Measurements from ENCODE around the gene VMP1. TPM values are rescaled to one million over a fixed set of nuclear protein-coding genes. Genes with fewer than 3 reads are reported as not detected.

The VMP1 gene
- total and polyA plus RNA-seq, 2 of the 13 experiments (the other 11 are each of a cell fraction or from before 2014, with no cell fraction given) = 186 to 271 TPM

DNA sequence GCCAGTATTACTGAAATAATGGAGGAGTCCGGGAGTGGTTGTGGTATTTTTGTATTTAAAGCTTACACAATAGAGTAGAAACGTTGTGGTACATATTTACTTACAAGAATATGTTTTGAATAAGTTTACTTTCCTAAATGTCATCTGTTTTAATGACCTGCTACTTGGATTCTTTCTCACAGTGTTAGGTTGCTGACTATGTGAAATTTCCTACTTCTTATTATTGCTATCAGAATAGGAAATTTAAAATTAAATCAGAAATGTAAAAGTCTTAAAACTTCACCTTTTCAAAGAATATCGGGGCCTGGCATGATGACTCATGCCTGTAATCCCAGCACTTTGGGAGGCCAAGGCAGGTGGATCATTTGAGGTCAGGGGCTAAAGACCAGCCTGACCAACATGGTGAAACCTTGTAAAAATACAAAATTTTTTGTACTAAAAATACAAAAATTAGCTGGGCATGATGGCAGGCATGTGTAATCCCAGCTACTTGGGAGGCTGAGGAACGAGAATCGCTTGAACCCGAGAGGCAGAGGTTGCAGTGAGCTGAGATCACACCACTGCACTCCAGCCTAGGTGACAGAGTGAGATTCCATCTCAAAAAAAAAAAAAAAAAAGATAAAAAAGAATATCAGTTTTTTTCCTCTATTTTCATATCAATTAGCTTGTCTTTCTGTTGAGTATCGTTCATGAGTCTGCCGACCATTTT lies 77.8 kb downstream of the VMP1 start:
- Histone ChIP-seq H3K79me2 (ENCODE audit: insufficient read depth, low read length) (peaks cover 18% of the 10 kb centered on the region), H3K36me3 (replicated peaks in 1 of 2; ENCODE audit: control insufficient read depth in 1 of 2, insufficient read depth in 2 of 2, low read length in 2 of 2) (peaks cover 0 to under 1% of the 10 kb centered on the region in 2 experiments; a peak in 1 of 5 replicates), H3K27me3 (ENCODE audit: control insufficient read depth in 1 of 2, insufficient read depth in 2 of 2, low read length in 2 of 2) (no peaks in the 10 kb centered on the region), H3K4me2 (ENCODE audit: low read depth, low read length) (peak overlapping the region; percentile 76), H4K20me1 (ENCODE audit: insufficient read depth, low read length) (no peaks in the 10 kb centered on the region), H3K4me1 (ENCODE audit: insufficient read depth, low read length) (peaks cover 83% of the 10 kb centered on the region), H3K4me3 (replicated peaks in 1 of 3; ENCODE audit: insufficient read depth in 1 of 3, low read depth in 2 of 3, low read length in 3 of 3) (peak overlapping the region in 1 of 3 experiments; percentile 14; a peak in 1 of 6 replicates), H2AFZ (ENCODE audit: low read length) (no peak overlapping the region), H3K27ac (ENCODE audit: extremely low read length, insufficient read depth, low read length) (peak overlapping the region; percentile 97), H3K9ac (ENCODE audit: insufficient read depth, low read depth, low read length) (peak overlapping the region; percentile 83), H3K9me3 (ENCODE audit: low read length) (no peaks in the 10 kb centered on the region)
- intact Hi-C loops (cut with micrococcal nuclease; ENCODE audit: unreplicated experiment) = loop anchor here (2.0 kb wide), 1 partner anchor 14 kb away; no protein-coding TSS in a partner anchor
- ChIA-PET POLR2A (interaction anchor here (1.0 to 9.8 kb wide), 9 partner anchors 10 to 179 kb away, joined by 3 to 501 read pairs (median 16); partner anchors contain the start of gene RNFT1), CTCF (ENCODE audit: low intra/inter-chr PET ratio, low total read pairs) (no interaction called here)
- 31% methylated on average over 8 of the region's 8 CpGs for WGBS (ENCODE audit: low lambda C conversion rate)
- ATAC-seq (no peak), DNase-seq (ENCODE audit: low spot score) (peak; percentile 64), FAIRE-seq (no peak)
- no TSS peak for BruUV-seq (replicated peaks)
- in situ Hi-C loops (cut with HindIII; ENCODE audit: extremely low pct_ligation_motif_present, low pct_unique_long_range_greater_than_20kb) = loop anchor here (5.0 kb wide), 1 partner anchor 52 kb away; no protein-coding TSS in a partner anchor
- TF ChIP-seq KLF15 (CRISPR knock-in tag; IDR thresholded peaks at IDR 0.05; ENCODE audit: borderline replicate concordance) = no peak
- TF ChIP-seq, protein P1, sequence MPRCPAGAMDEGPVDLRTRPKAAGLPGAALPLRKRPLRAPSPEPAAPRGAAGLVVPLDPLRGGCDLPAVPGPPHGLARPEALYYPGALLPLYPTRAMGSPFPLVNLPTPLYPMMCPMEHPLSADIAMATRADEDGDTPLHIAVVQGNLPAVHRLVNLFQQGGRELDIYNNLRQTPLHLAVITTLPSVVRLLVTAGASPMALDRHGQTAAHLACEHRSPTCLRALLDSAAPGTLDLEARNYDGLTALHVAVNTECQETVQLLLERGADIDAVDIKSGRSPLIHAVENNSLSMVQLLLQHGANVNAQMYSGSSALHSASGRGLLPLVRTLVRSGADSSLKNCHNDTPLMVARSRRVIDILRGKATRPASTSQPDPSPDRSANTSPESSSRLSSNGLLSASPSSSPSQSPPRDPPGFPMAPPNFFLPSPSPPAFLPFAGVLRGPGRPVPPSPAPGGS (CRISPR knock-in tag; IDR thresholded peaks at IDR 0.05) = no peak
- TF ChIP-seq GFI1 (CRISPR knock-in tag; IDR thresholded peaks at IDR 0.05; ENCODE audit: borderline replicate concordance) = peak; percentile 37; the same call in 1 of the 2 replicates
- TF ChIP-seq IKZF4 (CRISPR knock-in tag; IDR thresholded peaks at IDR 0.05; ENCODE audit: borderline replicate concordance, low read depth, not compliant biosample characterization) = no peak
- no peak for TF ChIP-seq CCAR2 (optimal IDR thresholded peaks at IDR 0.05; ENCODE audit: low read depth, low read length)
- TF ChIP-seq, protein P2, sequence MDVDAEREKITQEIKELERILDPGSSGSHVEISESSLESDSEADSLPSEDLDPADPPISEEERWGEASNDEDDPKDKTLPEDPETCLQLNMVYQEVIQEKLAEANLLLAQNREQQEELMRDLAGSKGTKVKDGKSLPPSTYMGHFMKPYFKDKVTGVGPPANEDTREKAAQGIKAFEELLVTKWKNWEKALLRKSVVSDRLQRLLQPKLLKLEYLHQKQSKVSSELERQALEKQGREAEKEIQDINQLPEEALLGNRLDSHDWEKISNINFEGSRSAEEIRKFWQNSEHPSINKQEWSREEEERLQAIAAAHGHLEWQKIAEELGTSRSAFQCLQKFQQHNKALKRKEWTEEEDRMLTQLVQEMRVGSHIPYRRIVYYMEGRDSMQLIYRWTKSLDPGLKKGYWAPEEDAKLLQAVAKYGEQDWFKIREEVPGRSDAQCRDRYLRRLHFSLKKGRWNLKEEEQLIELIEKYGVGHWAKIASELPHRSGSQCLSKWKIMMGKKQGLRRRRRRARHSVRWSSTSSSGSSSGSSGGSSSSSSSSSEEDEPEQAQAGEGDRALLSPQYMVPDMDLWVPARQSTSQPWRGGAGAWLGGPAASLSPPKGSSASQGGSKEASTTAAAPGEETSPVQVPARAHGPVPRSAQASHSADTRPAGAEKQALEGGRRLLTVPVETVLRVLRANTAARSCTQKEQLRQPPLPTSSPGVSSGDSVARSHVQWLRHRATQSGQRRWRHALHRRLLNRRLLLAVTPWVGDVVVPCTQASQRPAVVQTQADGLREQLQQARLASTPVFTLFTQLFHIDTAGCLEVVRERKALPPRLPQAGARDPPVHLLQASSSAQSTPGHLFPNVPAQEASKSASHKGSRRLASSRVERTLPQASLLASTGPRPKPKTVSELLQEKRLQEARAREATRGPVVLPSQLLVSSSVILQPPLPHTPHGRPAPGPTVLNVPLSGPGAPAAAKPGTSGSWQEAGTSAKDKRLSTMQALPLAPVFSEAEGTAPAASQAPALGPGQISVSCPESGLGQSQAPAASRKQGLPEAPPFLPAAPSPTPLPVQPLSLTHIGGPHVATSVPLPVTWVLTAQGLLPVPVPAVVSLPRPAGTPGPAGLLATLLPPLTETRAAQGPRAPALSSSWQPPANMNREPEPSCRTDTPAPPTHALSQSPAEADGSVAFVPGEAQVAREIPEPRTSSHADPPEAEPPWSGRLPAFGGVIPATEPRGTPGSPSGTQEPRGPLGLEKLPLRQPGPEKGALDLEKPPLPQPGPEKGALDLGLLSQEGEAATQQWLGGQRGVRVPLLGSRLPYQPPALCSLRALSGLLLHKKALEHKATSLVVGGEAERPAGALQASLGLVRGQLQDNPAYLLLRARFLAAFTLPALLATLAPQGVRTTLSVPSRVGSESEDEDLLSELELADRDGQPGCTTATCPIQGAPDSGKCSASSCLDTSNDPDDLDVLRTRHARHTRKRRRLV (CRISPR knock-in tag; IDR thresholded peaks at IDR 0.05) = no peak
- TF ChIP-seq ZSCAN29 (CRISPR knock-in tag; conservative IDR thresholded peaks at IDR 0.05) = no peak
- TF ChIP-seq, protein P3, sequence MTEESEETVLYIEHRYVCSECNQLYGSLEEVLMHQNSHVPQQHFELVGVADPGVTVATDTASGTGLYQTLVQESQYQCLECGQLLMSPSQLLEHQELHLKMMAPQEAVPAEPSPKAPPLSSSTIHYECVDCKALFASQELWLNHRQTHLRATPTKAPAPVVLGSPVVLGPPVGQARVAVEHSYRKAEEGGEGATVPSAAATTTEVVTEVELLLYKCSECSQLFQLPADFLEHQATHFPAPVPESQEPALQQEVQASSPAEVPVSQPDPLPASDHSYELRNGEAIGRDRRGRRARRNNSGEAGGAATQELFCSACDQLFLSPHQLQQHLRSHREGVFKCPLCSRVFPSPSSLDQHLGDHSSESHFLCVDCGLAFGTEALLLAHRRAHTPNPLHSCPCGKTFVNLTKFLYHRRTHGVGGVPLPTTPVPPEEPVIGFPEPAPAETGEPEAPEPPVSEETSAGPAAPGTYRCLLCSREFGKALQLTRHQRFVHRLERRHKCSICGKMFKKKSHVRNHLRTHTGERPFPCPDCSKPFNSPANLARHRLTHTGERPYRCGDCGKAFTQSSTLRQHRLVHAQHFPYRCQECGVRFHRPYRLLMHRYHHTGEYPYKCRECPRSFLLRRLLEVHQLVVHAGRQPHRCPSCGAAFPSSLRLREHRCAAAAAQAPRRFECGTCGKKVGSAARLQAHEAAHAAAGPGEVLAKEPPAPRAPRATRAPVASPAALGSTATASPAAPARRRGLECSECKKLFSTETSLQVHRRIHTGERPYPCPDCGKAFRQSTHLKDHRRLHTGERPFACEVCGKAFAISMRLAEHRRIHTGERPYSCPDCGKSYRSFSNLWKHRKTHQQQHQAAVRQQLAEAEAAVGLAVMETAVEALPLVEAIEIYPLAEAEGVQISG (CRISPR knock-in tag; IDR thresholded peaks at IDR 0.05) = no peak
- no peak for TF ChIP-seq SKI (IDR thresholded peaks at IDR 0.05; ENCODE audit: partially characterized antibody)
- TF ChIP-seq GATA4 (IDR thresholded peaks at IDR 0.05; ENCODE audit: borderline replicate concordance, low read depth) = no peak
- TF ChIP-seq ZMYM2 (CRISPR knock-in tag; IDR thresholded peaks at IDR 0.05) = no peak
- TF ChIP-seq RAD51 (IDR thresholded peaks at IDR 0.05; ENCODE audit: borderline replicate concordance) = no peak
- TF ChIP-seq, protein P4, sequence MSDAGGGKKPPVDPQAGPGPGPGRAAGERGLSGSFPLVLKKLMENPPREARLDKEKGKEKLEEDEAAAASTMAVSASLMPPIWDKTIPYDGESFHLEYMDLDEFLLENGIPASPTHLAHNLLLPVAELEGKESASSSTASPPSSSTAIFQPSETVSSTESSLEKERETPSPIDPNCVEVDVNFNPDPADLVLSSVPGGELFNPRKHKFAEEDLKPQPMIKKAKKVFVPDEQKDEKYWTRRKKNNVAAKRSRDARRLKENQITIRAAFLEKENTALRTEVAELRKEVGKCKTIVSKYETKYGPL (CRISPR knock-in tag; IDR thresholded peaks at IDR 0.05) = no peak
